AG20443 (cell line): ENCODE measurements around the gene DCXR.

Experiments used
- DNase-seq: peaks from one replicate; pipeline ENCODE4 v3.0.0; 2012; ENCODE audit warnings: low spot score, mixed read lengths

DCXR gene

DNA sequence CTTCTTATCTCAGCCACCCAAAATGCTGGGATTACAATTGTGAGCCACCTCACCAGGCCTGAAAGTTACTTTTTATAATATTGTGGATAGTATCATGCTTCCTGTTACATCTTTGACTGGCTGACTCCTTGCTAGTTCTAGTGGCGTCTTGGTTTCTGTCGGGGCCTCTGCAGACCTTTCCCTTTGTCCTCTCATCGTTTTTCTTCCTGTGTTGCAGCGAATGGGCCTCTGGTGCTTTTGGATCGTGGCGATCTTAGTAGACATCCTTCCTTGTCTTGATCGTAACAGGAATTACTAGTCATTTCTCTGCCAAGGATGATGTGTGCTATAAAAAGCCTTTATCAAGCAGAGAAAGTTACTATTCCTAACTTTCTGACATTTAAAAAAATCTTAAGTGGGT is 39.3 kb downstream of the DCXR start:
- no peak for DNase-seq

DNA sequence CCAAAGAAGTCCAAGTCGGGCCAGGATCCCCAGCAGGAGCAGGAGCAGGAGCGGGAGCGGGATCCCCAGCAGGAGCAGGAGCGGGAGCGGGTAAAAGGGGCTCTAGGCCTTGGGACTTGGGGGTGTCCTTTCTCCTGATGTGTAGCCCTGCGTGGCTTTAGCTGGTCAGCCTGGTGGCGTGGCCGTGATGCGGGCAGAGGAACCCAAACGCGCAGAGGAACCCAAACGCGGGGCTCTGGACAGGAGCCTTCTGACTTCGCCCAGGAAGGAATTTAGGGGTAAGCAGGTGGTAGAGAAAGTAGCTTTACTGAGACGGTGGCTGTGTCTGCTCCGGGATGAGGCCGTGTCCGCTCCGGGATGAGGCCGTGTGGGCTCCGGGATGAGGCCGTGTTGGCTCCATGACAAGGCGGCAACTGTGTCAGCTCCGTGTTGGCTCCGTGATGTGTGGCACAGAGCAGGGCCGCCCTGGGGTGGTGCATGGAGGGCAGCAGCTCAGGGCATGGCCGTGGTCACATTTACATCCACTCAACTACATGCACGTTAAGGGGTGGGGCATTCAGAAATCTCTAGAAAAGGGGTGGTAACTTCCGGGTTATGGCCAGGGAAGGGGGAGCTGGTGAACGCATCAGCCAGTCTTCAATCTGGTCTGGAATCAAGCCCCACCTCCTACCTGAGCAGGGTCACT is 40.6 kb downstream of the DCXR start:
- no peak for DNase-seq

DNA sequence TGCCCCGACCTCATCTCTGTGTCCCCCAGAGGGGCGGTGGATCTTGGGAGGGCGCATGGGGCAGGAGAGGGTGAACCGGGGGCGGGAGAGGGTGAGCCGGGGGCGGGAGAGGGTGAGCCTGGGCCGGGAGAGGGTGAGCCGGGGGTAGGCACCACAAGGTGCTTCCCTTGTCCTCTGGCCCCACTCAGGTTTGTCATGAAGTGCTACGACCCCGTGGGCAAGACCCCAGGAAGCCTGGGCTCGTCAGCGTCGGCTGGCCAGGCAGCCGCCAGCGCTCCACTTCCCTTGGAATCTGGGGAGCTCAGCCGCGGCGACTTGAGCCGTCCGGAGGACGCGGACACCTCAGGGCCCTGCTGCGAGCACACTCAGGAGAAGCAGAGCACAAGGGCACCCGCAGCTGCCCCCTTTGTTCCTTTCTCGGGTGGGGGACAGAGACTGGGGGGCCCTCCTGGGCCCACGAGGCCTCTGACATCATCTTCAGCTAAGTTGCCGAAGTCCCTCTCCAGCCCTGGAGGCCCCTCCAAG is 41.2 kb downstream of the DCXR start:
- DNase-seq, result no peak

DNA sequence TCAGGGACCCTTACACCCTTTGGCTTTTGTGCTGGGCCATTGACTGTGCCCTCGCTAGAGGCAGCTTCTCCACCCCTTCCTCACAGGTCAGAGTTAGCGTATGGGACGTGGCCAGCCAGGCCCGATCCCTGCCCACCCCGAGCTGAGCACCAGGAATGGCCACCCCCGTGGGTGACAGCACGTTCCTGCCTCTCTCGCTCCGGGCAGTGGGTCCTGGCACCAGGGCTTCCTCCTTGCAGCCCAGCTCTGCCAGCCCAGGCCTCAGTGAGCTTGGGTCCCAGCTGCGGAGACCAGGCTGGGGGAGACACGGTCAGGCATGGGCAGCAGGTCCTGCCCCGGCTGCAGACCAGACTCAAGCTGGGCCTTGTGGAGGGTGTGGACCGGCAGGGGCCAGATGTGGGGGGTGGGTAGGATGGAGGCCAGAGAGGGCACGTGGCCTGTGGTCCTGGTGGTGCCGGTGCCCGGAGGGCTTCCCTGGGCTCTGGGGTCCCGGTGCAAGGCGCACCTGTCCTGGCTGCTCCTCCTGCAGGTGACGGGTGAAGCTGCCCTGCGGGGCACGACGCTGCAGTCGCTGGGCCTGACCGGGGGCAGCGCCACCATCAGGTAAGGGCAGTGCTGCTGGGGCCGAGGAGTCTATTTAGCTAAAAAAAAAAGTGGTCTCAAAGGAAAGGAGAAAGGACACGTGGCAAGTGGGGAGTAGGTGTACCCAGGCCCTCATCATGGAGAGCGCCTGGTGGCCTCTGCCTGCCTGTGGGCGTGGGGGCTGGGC is 41.9 kb downstream of the DCXR start:
- no peak for DNase-seq

DNA sequence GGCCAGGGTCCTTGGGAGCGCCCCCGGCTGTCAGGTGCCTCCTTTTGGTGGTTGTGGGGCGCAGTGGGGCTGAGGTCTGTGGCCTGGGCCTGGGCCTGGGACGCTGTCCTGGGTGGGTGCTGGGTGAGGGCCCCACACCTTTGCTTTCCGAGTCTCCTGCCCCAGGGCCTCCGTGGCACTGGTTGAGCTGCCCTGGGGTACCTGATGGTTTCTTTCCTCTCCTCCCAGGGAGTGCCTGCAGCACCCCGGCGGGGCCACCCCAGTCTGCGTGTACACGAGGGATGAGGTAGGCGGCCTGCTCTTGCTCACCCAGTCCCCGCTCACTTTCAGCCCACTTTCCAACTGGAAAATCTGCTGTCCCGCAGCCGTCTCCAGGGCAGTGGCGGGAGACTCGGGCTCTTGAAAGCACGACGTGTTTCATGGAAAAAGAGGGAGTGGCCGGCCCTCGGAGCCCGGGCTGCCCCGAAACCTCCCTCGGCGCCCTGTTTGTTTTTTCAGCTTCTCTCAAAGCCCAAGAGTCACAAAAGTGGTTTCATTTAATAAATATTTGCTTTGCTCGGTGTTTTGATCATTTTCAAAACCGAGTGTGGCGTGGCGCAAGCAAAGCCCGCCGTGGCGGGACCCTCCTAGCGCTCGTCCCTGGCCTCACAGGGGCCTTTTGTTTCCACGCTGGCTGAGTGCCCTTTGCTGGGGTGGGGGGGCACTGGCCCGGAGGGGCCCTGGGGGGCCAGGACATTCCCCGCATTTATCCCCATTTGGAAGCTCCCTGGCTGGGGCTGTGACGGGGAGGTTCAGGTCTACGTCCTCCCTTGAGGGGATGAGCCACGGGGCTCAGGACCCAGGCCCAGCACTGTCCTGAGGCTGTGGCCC is 42.7 kb downstream of the DCXR start:
- DNase-seq, result no peak

DNA sequence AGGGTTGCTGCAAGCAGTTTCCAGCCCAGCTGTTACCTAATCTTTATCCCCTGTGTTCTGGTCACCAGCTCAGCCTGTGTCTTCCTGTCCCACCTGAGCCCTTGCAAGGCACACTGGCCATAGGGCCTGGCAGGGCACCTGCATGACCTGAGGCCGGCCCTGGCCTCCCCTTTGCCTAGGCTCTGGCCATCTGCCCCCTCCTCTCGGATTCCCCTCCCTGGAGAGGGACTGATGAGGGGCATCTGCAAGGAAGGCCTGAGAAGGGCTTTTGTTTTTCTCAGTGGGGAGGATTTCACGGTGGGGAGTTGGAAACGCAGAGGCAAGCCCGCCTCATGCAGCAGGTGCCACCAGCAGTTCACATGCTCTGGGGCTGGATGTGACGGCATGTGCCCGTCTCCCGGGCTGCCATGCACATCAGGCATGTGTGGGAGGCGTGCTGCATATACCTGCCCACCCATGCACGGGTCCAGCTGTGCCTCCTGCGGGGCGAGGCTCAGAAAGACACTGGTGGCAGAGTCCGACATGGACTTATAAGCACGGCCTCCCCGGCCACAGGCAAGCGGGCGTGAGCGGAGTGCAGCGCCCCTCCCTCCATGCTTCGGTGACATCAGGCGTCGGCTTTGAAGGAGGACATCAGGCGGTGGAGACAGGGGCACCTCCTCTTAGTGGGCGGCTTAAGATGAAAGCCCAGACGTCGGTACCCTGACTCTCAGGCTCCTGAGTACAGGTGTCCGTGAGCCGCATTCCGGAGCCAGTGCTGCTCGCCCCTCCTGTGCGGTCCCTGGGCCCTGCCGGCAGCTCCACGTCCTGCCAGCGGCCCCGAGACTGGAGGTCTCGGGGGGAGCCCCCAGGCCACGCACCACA is 43.5 kb downstream of the DCXR start:
- no peak for DNase-seq

DNA sequence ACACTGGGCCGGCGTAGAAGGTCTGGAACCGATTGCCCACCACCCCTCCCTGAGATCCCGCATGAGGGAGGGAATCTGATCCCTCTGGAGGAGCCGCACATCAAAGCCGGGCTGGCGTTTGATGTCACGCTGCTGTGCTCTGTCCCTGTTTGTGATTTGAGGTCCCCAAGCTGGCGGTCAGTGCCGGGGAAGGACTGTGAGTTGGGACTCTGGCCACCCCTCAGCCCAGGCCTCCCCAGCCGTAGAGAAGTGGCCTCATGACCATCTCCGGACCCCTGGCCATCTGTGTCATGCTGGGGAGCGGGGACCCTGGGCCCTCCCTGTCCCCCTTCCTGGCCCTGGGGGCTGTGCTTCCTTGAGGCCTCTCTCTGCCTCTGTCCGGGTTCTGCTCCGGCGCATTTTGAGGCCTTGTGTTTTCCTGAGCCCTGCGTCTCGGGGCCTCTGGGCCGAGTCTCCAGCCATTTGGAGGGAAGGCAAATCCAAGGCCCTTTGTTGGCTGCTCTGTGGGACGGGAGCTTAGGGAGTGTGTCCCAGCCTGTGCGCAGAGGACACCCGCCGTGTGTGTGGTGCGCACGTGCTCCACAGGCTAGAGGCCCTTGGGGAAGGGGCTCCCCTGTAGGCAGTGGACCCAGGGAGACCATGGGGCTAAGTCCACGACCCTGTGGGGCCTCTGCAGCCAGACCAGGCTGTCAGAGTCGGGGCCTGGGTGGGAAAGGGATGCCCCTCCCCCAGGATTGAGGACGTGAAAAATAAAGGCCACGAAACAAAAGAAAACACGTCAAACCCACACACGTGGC is 45.0 kb downstream of the DCXR start:
- no peak for DNase-seq

DNA sequence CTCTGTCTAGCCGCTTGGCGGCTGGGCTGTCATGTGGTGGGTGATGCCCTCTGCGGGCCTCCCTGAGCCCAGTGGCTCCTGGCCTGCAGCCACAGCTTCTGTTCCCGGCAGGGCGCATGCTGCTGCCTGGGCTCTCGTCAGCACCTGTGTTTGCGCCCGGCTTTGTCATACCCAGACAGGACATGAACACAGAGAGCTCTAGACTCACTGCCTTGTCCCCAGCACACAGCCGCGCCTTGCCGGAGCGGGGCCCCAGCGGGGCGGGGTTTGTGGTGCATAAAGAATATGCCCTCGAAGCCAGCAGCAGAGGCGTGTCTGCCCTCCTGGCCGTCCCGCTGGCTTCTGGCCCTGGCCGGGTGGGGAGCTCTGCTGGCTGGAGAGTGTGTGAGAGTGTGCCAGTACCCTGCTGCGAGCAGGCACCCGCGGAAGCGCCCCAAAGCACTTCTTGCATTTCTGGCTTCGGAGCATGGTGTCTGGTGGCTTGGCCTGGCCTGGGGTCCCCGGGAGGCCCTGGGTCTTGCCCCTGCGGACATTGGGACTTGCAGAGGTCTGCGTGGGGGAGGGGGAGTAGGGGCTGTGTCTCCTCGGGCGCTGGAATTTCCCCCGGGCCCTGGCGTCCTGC is 45.7 kb downstream of the DCXR start:
- peak; percentile 92 for DNase-seq

DNA sequence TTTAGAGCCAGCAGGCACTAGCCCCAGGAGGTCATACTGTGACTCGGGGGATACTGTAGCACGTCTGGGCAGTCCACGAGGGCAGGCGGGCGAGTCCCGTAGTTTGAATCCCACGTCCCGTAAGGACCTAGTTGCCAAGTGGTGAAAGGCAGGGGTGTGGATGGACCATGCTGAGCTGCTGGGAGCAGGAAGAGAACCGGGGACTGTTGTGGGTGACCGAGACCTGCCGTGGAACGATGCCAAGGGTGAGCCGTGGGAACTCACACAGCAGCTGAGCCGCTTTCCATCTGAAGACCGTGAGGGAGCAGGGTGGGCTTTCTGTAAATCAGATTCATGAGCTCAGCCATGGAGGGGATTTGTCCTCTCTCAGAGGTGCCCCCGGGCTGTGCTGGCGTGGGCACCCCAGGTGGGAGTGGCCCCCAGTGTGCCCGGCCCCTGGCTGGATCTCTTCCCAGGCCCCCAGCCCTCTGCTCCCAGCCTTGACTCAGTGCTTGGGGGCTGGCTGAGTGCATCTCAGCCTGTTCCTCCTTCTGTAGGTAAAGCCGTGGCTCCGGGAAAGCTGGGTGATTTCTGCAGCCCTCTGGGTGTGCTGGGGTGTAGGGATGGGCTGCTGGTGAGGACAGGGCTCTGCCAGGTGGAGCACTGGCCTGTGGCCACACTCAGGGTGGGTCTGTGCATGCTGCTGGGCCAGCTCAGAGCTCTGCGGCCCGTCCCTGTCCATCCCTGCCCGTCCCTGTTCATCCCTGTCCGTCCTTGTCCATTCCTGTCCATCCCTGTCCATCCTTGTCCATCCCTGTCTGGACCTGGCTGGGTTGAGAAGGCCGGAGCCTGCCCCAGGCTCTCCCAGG is 46.4 kb downstream of the DCXR start:
- no peak for DNase-seq

DNA sequence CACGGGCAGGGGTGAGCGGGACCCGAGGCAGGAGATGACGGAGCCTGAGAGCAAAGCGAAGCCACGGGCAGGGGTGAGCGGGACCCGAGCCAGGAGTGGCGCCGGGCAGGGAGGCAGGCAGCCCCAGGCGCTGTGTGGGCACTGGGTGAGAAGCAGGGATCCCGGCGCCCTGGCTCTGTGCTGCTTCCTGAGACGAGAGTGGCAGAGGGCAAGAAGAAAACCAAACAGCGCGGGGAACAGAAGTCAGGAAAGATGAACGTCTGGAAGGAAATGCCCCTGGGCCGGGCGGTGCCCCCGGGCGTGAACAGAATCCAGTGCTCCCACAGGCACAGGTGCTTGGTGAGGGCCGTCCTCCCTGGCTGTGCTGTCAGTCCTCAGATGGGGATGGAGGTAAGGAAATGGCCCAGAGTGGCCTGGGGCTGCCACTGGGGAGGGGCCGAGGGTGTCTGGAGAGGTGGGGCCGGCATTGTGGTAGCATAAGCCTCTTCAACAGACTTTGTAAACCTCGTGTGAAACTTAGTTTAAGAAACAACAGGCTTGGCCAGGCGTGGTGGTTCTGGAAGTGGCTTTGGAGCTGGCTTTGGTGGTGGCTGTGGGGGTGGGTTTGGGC is 50.2 kb downstream of the DCXR start:
- DNase-seq, result no peak

DNA sequence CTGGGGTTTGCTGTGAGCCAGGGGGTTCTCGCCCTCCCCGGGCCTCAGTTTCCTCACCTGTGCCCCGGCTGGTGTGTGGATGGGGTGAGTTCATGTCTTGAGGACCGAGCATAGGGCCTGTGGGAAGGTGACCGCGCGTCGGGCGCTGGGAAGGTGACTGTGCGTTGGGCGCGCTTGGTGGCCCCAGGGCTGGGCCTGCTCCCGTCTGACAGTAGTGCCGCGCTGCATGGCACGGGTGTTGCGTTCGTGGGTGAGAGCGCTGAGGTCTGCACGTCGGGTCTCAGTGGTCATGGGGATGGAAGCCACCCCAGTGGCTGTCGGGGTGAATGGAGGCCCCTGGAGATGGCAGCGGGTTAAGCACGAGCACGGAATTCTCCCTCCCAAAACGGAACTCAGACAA is 50.9 kb downstream of the DCXR start:
- DNase-seq, result no peak
